IPS-11a (cell line): ENCODE measurements around the gene C11orf58.

Source experiments
- H3K4me3 ChIP-seq: one replicate; pipeline ENCODE4 v1.5.1; 2013; ENCODE audit warnings: low read depth, low read length, control low read depth

The C11orf58 gene

DNA sequence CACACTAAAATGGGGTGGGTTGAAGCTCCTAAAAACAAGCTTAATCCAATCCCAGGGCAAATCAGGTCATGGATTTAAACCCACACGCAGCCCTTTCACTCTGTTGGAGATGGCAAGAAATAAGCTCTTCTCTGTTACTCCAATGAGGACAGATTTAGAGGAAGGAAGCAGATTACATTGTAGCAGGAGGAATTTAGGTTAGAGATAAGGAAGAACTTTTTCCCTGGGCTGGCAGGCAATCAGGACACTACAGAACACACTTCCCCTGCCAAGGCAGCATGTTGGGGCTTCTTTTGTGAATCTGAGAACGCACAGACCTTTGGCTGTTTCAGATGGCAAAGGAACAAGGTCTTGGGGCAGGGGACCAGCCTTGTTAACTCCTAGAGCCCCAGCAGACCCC is 46.2 kb downstream of the C11orf58 start:
- no peak overlapping the region for H3K4me3 ChIP-seq

DNA sequence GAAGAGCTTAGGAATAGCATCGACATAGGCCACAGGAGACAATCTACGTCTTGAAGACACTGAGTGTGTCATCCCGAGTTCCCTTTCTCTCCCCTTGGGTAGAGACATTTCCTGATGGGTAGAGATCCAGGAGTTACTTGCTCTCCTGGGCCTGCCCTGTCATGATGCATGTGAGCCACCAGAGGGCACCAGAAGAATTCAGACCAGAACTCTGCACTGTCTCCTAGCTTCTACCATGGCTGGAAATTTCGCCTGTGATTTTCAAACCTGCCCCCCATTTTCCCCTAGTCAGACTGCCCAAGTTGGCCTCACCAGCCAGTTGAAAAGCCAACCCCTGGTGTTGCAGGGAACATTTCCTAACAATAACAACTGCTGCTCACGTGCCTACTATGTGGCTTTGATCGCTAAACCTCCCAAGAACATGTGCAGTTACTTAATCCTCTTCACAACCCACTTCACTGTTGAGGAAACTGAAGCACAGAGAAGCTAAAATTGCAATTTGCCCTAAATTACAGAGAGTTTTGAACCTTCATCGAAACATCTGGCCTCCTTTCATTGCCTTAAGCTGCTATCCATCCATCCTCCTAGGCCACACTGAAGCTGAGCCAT is 47.2 kb downstream of the C11orf58 start:
- no peak overlapping the region for H3K4me3 ChIP-seq

DNA sequence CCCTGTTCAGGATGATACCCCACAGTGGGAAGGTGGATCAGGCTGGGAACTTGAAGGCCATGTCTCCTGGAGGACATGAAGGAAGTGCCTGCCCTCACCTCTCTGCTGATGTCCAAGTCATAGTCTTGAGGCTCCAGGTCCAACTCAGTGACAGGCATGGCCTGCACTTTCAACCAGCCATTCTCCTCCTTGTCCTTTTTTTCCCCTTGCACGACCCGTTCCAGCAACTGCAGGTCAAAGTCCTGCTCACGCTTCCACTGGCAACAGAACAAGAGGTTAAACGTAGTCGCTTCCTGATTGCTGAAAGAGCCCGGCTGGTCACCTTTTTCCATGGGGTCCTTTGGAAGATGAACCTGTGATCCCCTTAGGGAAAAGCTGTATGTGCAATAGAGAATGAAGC is 47.7 kb downstream of the C11orf58 start:
- H3K4me3 ChIP-seq: no peak overlapping the region

DNA sequence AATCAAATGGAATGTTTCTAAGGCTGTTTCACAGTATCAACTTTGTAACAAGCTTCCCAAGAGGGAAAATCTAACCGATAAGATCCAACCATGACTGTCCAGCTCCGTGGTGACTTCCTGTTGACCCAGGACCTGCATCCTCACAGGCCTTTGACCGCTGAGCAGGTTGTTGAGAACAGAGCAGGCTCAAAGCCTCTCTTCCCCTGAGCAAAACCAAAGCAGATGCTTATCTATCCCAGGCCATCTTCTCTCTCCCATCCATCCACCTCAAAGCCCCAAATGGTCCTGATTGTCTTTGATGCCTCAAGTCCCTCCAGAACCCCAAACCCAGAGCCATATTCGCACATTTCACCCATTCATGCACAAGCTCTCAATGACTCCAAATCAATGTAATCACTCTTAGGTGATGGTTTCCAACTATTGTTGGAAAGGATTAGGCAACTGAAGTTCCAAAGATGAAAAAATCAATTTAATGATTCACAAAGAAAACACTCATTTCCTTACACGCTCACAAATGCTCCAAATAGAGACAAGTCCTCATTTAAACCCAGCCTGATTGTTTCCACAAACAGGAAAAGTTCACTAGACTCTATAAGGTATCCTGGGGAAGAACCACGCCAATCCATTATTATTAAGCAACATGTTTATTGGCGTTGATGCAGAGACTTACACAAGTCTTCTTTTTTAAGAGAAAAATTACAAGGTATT is 48.7 kb downstream of the C11orf58 start:
- no peak overlapping the region for H3K4me3 ChIP-seq

DNA sequence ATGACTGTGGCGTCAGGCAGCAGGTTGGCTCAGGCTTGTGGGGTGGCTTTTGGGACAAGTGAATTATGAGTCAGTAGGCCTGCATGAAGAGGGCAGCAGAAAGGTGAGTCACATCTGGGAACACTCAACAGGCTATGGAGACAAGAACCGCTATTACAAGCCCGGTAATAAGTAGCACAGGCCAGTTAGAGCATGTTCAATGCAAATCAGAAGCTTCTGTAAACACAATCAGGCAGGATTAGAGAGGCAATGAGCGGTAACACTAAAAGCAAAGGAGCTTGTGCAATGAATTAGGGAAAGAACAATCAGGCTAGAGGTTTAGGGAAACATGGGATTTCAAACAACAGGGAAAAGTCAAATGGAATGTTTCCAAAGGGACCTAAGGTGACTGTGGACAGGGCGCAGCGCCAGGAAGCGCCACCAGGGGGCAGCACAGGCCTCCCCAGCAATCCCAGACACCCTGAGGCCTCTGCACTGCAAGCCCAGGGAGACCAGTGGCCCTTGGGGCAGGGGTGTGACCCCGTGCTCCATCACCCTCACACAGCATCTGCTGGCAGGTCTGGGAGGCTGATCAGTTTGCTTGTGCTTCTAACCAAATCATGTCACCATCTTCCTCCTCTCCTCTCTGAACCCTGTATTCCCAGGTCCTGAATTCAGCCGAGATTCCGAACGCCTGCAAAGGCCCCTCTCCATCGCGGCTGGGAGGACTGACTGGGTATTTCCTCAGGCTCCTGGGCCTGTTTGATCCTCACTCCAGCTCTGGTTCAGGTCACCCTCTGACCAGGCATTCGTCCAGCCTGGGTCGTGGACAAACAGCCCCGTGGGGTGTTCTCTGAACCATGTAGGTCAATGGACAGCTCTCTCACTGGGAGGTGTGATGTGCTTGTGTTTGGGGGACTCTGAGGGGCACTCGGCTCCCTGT is 50.0 kb downstream of the C11orf58 start:
- H3K4me3 ChIP-seq: no peak overlapping the region

DNA sequence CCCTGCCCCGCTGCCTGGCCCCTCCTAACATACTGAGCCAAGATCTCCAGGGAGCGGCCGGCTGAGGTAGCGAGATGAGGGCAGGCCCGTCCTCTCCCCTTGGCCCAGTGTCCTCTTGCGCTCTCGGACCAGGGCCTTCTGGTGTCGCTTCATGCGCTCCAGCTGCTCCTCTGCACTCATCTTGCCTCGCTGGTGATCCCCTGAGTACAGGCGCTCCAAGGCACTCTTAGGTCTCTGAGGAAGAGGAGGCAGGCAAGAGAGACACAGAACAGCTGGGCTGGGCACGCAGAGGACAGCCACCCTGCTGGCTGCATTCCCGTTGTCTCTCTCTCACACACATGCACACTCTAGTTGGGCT is 50.6 kb downstream of the C11orf58 start:
- H3K4me3 ChIP-seq: no peak overlapping the region

DNA sequence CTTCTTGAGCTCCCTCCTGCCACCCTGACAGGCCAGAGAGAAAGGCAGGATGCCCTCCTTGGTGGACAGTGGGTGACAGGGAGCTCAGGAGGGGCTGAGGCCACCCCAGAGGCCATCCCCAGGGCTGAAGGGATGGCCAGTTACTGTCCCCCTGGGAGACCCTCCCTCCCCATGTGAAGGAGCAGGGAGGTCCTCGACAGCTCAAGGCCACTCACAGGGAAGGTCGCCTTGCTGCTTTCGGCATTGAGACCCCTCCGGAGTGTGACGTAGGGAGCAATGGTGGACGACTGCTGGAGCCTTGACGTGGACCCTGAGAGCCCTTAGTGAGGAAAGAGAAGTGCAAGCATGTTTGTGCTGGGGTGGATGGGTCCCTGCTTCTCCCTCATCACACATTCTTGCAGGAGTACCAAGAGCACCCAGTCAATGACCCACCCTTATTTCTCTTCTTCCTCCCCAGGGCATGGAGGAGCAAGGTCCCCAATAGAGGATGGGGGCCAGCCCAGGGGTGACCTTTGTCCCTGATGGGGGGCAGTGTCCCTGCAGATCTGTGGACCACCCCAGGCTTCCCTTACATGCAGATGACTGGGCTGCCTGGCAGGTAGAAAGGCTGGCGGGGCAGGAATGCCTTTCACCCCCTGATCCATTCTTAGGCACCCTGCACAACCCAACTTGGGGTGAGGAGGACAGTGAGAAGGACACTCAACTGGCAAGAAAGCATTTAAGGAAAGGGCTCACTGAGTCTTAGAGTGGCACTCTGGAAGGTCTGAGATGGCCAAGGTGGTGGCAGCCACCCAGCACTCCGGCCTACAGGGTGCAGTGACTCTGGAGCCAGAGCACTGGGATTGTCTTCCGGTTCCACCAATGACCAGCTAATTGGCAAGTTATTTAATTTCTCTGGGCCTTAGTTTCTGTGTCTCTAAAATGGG is 51.4 kb downstream of the C11orf58 start:
- no peak overlapping the region for H3K4me3 ChIP-seq

DNA sequence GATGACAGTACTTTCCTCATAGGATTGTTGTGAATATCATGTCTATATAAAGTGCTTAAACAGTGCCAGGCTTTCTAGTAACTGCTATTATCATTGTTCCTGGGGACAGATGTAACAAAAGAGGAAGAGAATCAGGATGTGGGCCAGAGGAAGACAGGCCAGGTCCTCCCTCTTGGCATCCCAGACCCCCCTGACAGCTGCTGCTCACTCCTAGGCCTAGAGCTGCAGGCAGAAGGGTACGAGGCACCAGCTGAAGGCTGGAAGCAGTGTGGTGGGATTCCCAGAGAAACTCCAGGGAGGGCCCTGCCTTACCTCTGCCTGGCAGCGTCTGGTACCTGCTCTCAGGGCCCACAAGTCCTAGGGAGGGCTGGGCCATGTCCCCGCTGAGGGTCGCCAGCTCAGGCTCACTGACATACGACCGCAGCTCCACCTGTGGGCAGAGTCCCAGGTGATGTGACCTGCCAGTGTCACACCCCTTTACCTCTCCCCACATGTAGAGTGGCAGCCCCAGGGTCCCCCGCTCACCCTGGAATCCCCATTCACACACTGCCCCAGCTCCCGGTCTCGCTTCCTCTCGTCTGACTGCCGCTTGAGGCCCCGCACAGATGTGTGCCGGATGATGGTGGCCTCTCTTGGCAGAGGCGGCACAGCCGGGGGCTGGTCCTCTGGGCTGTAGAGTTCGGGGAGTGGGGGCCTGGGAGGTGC is 52.2 kb downstream of the C11orf58 start:
- H3K4me3 ChIP-seq: no peak overlapping the region

DNA sequence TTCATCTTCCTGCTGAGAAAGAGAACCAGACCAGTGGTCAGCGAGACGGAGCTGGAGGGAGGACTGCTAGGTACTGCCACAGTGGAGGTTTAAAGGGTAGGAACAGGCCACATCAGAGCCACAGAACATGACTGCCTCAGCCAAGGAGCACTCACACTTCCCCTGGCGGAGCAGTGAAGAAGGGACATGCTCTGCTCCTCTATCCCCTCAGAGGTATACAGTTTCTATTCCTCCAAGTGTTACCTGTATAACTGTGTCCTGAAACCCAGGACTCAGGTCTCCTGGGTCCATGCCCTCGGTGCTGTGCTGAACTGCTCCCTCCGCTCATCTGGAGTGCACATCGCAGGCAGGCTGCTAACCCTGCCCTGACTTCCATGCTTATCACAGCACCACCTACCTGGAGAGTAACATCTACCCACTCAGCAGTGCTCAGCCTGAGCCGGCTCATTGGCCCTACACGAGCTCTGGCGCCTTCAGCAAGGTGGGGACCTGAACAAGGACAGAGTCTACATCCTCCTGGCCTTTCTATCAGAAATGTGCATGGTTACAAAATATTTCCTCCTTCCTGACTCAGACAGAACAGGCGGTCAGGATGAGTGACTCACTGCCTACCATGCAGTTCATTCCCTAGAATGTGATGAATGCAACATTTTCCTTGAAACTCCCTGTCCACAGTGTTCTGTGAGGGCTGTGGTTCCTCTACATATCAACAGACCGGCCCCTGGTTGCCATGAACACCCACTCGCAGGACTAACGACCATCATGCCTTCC is 52.9 kb downstream of the C11orf58 start:
- H3K4me3 ChIP-seq: no peak overlapping the region

DNA sequence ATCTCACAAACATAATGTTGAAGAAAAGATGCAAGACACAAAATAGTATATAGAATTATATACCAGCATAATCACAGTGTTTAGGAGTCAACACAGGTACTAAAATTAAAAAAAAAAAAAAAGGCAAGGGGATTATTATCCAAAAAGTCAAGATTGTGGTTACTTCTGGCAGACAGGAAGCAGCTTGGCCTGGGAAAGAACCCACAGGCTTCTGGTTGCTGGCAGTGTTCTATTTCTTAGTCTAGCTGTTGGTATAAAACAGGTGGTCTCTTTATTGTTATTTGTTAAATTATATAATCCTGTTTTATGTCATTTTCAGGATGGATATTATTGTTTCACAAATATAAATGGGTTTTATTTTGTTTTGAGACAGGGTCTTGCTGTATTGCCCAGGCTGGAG is 54.0 kb downstream of the C11orf58 start:
- H3K4me3 ChIP-seq: no peak overlapping the region

DNA sequence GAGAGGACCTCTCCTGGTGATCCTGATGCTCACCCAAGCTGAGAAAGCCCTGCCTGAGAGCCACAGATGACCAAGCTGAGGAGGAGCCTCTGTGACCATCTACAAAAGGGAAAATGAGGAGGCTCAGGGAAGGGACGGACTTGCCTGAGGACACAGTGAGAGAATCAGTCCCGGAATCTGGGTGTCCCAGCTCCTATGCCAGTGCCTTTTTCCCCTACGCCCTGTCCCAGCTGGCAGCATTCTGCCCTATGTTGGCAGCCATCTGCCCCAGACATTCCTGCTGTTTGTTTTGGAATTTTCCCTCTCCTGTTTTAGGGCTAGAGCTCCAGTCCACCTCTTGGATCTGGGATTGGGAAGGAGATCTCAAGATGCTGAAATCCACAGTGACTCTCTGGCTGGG is 54.6 kb downstream of the C11orf58 start:
- no peak overlapping the region for H3K4me3 ChIP-seq

DNA sequence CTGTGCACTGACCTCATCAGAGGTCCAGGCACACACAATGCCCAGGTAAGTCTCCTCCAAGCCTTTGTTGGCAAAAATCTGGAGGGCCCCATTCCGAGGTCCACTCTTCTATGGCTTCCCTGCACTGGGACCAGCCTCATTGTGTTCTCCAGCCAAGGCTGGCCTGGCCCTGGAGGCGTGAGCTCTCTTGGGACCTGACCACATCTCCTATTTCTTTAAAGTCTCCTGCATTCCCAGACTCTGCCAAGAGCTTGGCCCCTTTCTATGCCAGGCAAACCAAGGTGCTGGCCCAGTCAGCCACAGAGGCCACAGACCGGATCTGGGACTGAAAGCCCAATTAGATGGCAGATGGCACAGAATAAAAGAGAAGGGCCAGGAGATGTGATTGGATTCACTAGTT is 55.1 kb downstream of the C11orf58 start:
- no peak overlapping the region for H3K4me3 ChIP-seq

DNA sequence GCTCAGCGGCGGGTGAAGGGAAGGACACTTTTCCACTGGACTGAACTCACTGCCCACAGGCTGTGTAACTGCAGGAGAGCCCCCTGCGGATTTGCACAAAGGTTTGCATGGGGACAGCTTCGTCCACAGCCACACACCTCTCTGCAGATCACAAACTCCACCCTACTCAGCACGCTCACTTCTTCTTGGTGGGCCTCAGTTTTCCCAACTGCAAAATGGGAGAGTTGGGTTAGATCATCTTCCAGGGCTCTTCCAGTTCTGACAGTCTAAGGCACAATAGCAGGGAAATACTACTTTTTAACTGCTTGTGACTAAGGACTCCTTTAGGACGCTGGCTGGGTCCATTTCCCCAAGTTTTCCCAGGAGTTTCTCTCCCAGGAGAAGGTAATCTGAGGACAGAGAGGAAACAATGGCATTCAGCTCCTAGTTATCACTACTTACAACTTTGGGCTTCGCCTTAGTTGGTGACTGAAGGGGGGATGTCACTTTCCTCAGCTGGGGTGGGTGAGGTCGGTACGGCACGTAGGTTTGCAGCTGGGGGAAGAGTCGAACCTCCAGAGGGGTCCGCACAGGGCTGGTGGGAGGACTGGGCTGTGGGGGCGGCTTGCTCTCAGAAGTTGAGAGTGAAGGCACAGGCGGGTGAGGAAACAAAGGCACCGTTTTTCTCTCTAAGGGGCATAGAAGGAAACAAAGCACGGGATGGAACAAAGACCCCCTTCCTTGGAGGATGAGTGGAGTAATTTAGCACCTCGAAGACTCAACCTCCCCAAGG is 55.8 kb downstream of the C11orf58 start:
- no peak overlapping the region for H3K4me3 ChIP-seq

DNA sequence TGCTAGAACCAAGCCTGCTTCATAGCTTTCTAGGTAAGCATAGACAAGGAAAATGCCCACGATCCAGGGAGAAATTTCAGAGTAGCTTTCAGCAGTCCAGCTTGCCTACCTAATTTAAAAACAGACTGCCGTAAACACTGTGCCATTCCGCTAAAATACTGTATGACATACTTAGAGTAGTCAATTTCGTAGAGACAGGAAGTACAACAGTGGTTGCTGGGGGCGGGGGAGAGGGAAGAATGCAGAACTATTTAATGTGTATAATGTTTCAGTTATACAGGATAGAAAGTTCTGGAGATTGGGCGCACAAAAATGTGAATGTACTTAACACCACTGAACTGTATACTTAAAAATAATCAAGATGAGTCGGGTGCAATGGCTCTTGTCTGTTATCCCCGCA is 56.7 kb downstream of the C11orf58 start:
- no peak overlapping the region for H3K4me3 ChIP-seq

DNA sequence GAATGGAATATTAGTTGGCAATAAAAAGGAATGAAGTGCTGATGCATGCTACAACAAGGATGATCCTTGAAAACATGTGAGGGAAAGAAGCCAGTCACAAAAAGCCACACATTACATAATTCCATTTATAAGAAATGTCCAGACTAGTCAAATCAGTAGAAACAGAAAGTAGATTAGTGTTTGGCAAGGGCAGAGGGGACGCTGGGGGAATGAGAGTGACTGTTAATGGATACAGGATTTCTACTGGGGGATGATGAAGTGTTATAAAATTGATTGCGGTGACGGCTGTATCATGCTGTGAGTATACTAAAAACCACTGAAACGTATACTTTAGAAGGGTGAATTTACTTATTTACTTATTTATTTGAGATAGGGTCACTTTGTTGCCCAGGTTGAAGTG is 57.9 kb downstream of the C11orf58 start:
- no peak overlapping the region for H3K4me3 ChIP-seq

DNA sequence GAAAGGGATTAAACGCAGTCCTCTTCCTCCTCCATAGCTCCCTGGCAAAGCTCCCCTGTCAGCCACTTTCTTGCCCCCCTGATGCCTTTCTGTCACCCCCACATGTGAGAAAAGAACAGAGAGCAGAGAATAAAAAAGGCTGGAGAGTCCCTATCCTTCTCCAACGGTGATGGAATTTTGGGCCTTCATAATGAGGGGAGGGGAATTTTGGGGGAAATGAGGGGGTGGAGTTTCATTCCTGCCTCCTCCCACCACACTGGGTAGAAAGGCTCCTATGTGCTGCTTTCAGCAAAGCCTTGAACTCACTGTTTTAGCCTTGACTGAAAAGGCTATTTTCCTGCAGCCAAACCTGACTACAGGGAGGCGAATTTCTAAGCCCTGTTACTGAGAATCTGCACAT is 59.3 kb downstream of the C11orf58 start:
- H3K4me3 ChIP-seq: no peak overlapping the region

DNA sequence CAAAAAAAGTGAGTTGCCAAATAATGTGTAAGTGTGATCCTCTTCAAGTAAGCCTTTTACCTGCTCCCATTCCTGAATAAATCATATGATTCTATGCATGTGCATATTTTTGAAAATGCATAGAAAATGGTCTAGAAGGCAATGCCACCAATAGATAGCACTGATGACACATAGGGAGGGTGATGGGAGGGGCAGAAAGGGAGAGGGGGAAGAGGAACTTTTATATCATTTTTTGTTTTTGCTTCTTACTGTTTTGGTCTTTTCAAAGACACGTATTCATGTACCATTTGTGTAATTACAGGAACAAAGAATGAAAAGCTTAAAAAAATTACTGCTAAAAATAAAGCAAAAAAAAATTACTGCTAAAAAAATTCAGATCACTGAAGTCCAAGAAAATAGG is 60.8 kb downstream of the C11orf58 start:
- no peak overlapping the region for H3K4me3 ChIP-seq

DNA sequence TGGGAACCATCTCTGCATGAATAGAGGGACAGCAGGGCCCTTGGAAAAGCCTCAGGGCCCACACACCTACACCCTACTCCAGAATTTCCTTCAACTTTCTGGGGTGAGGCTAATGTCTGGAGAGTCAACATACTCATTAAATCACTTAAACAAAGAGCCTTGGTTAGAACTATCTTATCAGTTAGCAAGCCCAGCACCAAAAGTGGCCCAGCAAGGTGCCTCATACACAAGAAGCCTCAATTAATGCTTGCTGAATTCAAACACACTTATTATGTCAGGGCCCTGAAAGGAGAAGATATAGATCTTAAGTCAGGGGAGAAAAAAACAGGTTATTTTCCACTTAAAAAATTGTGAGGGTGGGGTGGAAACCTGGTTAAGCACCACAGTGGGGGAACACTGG is 61.4 kb downstream of the C11orf58 start:
- H3K4me3 ChIP-seq: no peak overlapping the region

DNA sequence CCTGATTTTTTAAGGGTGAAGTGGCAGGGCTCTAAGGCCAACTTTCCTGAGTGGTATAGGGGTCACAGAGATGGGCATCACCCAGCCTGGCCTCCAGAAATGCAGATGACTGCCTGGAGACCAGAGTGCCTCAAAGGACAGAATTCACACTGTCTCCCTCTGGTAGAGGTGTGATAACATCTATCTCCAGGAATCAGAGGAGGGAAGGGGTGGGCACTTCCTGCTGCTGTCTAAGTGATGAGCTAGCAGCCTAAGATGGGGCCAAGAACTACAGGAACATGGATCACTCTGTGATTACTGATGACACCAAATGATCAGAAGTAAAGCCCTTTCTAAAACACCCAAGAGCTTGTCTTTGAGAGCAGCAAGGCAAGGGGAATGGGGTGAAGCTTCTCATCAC is 61.9 kb downstream of the C11orf58 start:
- H3K4me3 ChIP-seq: no peak overlapping the region
